Measurements from ENCODE around the gene KIF6.

Gene KIF6

GRCh38 chr6:39623750-39624149 lies 101.5 kb downstream of the KIF6 start:
- Histone ChIP-seq H3K4me3 (ENCODE audit: low read depth, low read length) (no peak overlapping the region), H3K36me3 (ENCODE audit: insufficient read depth, low read length) (no peaks in the 10 kb centered on the region), H3K27me3 (ENCODE audit: insufficient read depth, low read length) (peaks cover 2% of the 10 kb centered on the region; the same call in 1 of the 2 replicates), H2AFZ (ENCODE audit: low read length, unreplicated experiment) (no peak overlapping the region), H3K79me2 (ENCODE audit: control insufficient read depth, insufficient read depth, low read length, unreplicated experiment) (no peaks in the 10 kb centered on the region), H3K27ac (ENCODE audit: low read depth, low read length) (no peak overlapping the region), H3K4me1 (ENCODE audit: control insufficient read depth, insufficient read depth, low read length, unreplicated experiment) (no peaks in the 10 kb centered on the region)

GRCh38 chr6:39617520-39617919 lies 107.7 kb downstream of the KIF6 start:
- no peaks in the 10 kb centered on the region for H3K36me3 ChIP-seq (ENCODE audit: insufficient read depth, low read length)
- no peak overlapping the region for H3K27ac ChIP-seq (ENCODE audit: low read depth, low read length)
- H3K4me1 ChIP-seq (ENCODE audit: control insufficient read depth, insufficient read depth, low read length, unreplicated experiment), result no peaks in the 10 kb centered on the region
- no peak overlapping the region for H3K4me3 ChIP-seq (ENCODE audit: low read depth, low read length)
- peaks cover 2% of the 10 kb centered on the region; the same call in 1 of the 2 replicates for H3K27me3 ChIP-seq (ENCODE audit: insufficient read depth, low read length)
- H3K79me2 ChIP-seq (ENCODE audit: control insufficient read depth, insufficient read depth, low read length, unreplicated experiment), result no peaks in the 10 kb centered on the region
- H2AFZ ChIP-seq (ENCODE audit: low read length, unreplicated experiment), result no peak overlapping the region

- H3K27ac ChIP-seq (ENCODE audit: low read depth, low read length), result no peak overlapping the region
- no peaks in the 10 kb centered on the region for H3K79me2 ChIP-seq (ENCODE audit: control insufficient read depth, insufficient read depth, low read length, unreplicated experiment)
- H2AFZ ChIP-seq (ENCODE audit: low read length, unreplicated experiment), result no peak overlapping the region
- no peaks in the 10 kb centered on the region for H3K36me3 ChIP-seq (ENCODE audit: insufficient read depth, low read length)
- no peak overlapping the region for H3K4me3 ChIP-seq (ENCODE audit: low read depth, low read length)
- H3K4me1 ChIP-seq (ENCODE audit: control insufficient read depth, insufficient read depth, low read length, unreplicated experiment), result no peaks in the 10 kb centered on the region
- peaks cover 2% of the 10 kb centered on the region; the same call in 1 of the 2 replicates for H3K27me3 ChIP-seq (ENCODE audit: insufficient read depth, low read length)
Observed at GRCh38 chr6:39617026-39617425, 108.2 kb downstream of the KIF6 start.

- no peak overlapping the region for H3K4me3 ChIP-seq (ENCODE audit: low read depth, low read length)
- H2AFZ ChIP-seq (ENCODE audit: low read length, unreplicated experiment), result no peak overlapping the region
- no peak overlapping the region for H3K27ac ChIP-seq (ENCODE audit: low read depth, low read length)
- peaks cover 2% of the 10 kb centered on the region; the same call in 1 of the 2 replicates for H3K27me3 ChIP-seq (ENCODE audit: insufficient read depth, low read length)
- no peaks in the 10 kb centered on the region for H3K4me1 ChIP-seq (ENCODE audit: control insufficient read depth, insufficient read depth, low read length, unreplicated experiment)
- H3K79me2 ChIP-seq (ENCODE audit: control insufficient read depth, insufficient read depth, low read length, unreplicated experiment), result no peaks in the 10 kb centered on the region
- no peaks in the 10 kb centered on the region for H3K36me3 ChIP-seq (ENCODE audit: insufficient read depth, low read length)
Observed at GRCh38 chr6:39615622-39616021, 109.6 kb downstream of the KIF6 start.

GRCh38 chr6:39614393-39614950 lies 110.7 kb downstream of the KIF6 start:
- no peaks in the 10 kb centered on the region for H3K79me2 ChIP-seq (ENCODE audit: control insufficient read depth, insufficient read depth, low read length, unreplicated experiment)
- H3K36me3 ChIP-seq (ENCODE audit: insufficient read depth, low read length), result no peaks in the 10 kb centered on the region
- H3K27ac ChIP-seq (ENCODE audit: low read depth, low read length), result no peak overlapping the region
- peaks cover 2% of the 10 kb centered on the region; the same call in 1 of the 2 replicates for H3K27me3 ChIP-seq (ENCODE audit: insufficient read depth, low read length)
- no peak overlapping the region for H2AFZ ChIP-seq (ENCODE audit: low read length, unreplicated experiment)
- no peak overlapping the region for H3K4me3 ChIP-seq (ENCODE audit: low read depth, low read length)
- no peaks in the 10 kb centered on the region for H3K4me1 ChIP-seq (ENCODE audit: control insufficient read depth, insufficient read depth, low read length, unreplicated experiment)

GRCh38 chr6:39610221-39610620 lies 115.0 kb downstream of the KIF6 start:
- Histone ChIP-seq H3K4me1 (ENCODE audit: control insufficient read depth, insufficient read depth, low read length, unreplicated experiment) (no peaks in the 10 kb centered on the region), H3K4me3 (ENCODE audit: low read depth, low read length) (no peak overlapping the region), H3K27ac (ENCODE audit: low read depth, low read length) (no peak overlapping the region), H3K27me3 (ENCODE audit: insufficient read depth, low read length) (peaks cover 3% of the 10 kb centered on the region; the same call in 1 of the 2 replicates), H3K79me2 (ENCODE audit: control insufficient read depth, insufficient read depth, low read length, unreplicated experiment) (no peaks in the 10 kb centered on the region), H3K36me3 (ENCODE audit: insufficient read depth, low read length) (no peaks in the 10 kb centered on the region), H2AFZ (ENCODE audit: low read length, unreplicated experiment) (no peak overlapping the region)

- peaks cover 8% of the 10 kb centered on the region; the same call in 1 of the 2 replicates for H3K27me3 ChIP-seq (ENCODE audit: insufficient read depth, low read length)
Observed at GRCh38 chr6:39608652-39609345, 116.4 kb downstream of the KIF6 start.

GRCh38 chr6:39602601-39603519 lies 122.3 kb downstream of the KIF6 start:
- Histone ChIP-seq H3K79me2 (ENCODE audit: control insufficient read depth, insufficient read depth, low read length, unreplicated experiment) (no peaks in the 10 kb centered on the region), H3K27me3 (ENCODE audit: insufficient read depth, low read length) (peaks cover 13% of the 10 kb centered on the region; the same call in 1 of the 2 replicates), H3K4me1 (ENCODE audit: control insufficient read depth, insufficient read depth, low read length, unreplicated experiment) (no peaks in the 10 kb centered on the region), H2AFZ (ENCODE audit: low read length, unreplicated experiment) (no peak overlapping the region), H3K4me3 (ENCODE audit: low read depth, low read length) (no peak overlapping the region), H3K27ac (ENCODE audit: low read depth, low read length) (no peak overlapping the region), H3K36me3 (ENCODE audit: insufficient read depth, low read length) (no peaks in the 10 kb centered on the region)

More at GRCh38 chr6:39608652-39609345, 116.4 kb downstream of the KIF6 start:
- Histone ChIP-seq H3K4me1 (ENCODE audit: control insufficient read depth, insufficient read depth, low read length, unreplicated experiment) (no peaks in the 10 kb centered on the region), H3K36me3 (ENCODE audit: insufficient read depth, low read length) (no peaks in the 10 kb centered on the region), H3K4me3 (ENCODE audit: low read depth, low read length) (no peak overlapping the region), H2AFZ (ENCODE audit: low read length, unreplicated experiment) (no peak overlapping the region), H3K27ac (ENCODE audit: low read depth, low read length) (no peak overlapping the region), H3K79me2 (ENCODE audit: control insufficient read depth, insufficient read depth, low read length, unreplicated experiment) (no peaks in the 10 kb centered on the region)

- Histone ChIP-seq H3K27ac (ENCODE audit: low read depth, low read length) (no peak overlapping the region), H3K79me2 (ENCODE audit: control insufficient read depth, insufficient read depth, low read length, unreplicated experiment) (no peaks in the 10 kb centered on the region), H3K36me3 (ENCODE audit: insufficient read depth, low read length) (no peaks in the 10 kb centered on the region)
Observed at GRCh38 chr6:39599973-39600372, 125.2 kb downstream of the KIF6 start.

GRCh38 chr6:39599341-39599740 lies 125.9 kb downstream of the KIF6 start:
- H3K27ac ChIP-seq (ENCODE audit: low read depth, low read length), result no peak overlapping the region
- no peak overlapping the region for H2AFZ ChIP-seq (ENCODE audit: low read length, unreplicated experiment)
- H3K4me3 ChIP-seq (ENCODE audit: low read depth, low read length), result no peak overlapping the region

More at GRCh38 chr6:39599973-39600372, 125.2 kb downstream of the KIF6 start:
- H3K4me3 ChIP-seq (ENCODE audit: low read depth, low read length), result no peak overlapping the region
- H2AFZ ChIP-seq (ENCODE audit: low read length, unreplicated experiment), result no peak overlapping the region
- peaks cover 8% of the 10 kb centered on the region; the same call in 1 of the 2 replicates for H3K27me3 ChIP-seq (ENCODE audit: insufficient read depth, low read length)
- H3K4me1 ChIP-seq (ENCODE audit: control insufficient read depth, insufficient read depth, low read length, unreplicated experiment), result no peaks in the 10 kb centered on the region

More at GRCh38 chr6:39599341-39599740, 125.9 kb downstream of the KIF6 start:
- Histone ChIP-seq H3K27me3 (ENCODE audit: insufficient read depth, low read length) (peaks cover 5% of the 10 kb centered on the region; the same call in 1 of the 2 replicates), H3K36me3 (ENCODE audit: insufficient read depth, low read length) (no peaks in the 10 kb centered on the region), H3K79me2 (ENCODE audit: control insufficient read depth, insufficient read depth, low read length, unreplicated experiment) (no peaks in the 10 kb centered on the region), H3K4me1 (ENCODE audit: control insufficient read depth, insufficient read depth, low read length, unreplicated experiment) (no peaks in the 10 kb centered on the region)
